CD14-positive monocyte (primary cell): ENCODE measurements around the gene AP2B1. TPM values are rescaled to one million over a fixed set of nuclear protein-coding genes. Genes with fewer than 3 reads are reported as not detected.
A peak's percentile ranks its signal among the peaks of the same experiment; 100 is the strongest.

Source experiments
- DNase-seq, 3 donors: peaks; one replicate each; pipeline ENCODE4 v3.0.0-alpha.2; 2011 to 2022
- H2AFZ ChIP-seq: 2 replicates; pipeline ENCODE4 v1.6.0; 2012; ENCODE audit warnings: mild to moderate bottlenecking, low read depth, low read length, inconsistent platforms; ENCODE audit not compliant: insufficient read depth, poor library complexity, severe bottlenecking
- H3K27ac ChIP-seq, 2 donors: 1 replicate in 1 of 2; 2 replicates in 1 of 2; pipeline ENCODE4 v1.5.1; 2012 to 2013; ENCODE audit warnings: low read length in 2 of 2, control low read depth in 1 of 2, inconsistent platforms in 1 of 2, low read depth in 1 of 2, mild to moderate bottlenecking in 1 of 2
- H3K27me3 ChIP-seq, 2 donors: one replicate each; pipeline versions ENCODE4 v1.6.0 to v1.6.1; 2011 to 2013; ENCODE audit warnings: low read length in 2 of 2; ENCODE audit not compliant: control insufficient read depth in 2 of 2, insufficient read depth in 2 of 2
- H3K36me3 ChIP-seq, 2 donors: replicated peaks in 1 of 2; 1 replicate in 1 of 2; 2 replicates in 1 of 2; pipeline versions ENCODE4 v1.5.1 to v1.6.1; 2012 to 2013; ENCODE audit warnings: low read length in 2 of 2, control low read depth in 1 of 2, inconsistent platforms in 1 of 2, mild to moderate bottlenecking in 1 of 2; ENCODE audit not compliant: insufficient read depth in 2 of 2, control insufficient read depth in 1 of 2
- H3K4me1 ChIP-seq, 2 donors: 1 replicate in 1 of 2; 2 replicates in 1 of 2; pipeline versions ENCODE4 v1.5.1 to v1.6.1; 2012 to 2013; ENCODE audit warnings: low read length in 2 of 2, control low read depth in 1 of 2, inconsistent platforms in 1 of 2, mild to moderate bottlenecking in 1 of 2, moderate library complexity in 1 of 2; ENCODE audit not compliant: insufficient read depth in 2 of 2, control insufficient read depth in 1 of 2
- H3K4me2 ChIP-seq: replicated peaks from 2 replicates; pipeline ENCODE3; 2012; ENCODE audit warnings: low read length, moderate library complexity, mild to moderate bottlenecking; ENCODE audit not compliant: poor library complexity, severe bottlenecking; ENCODE audit errors: extremely low read depth
- H3K4me3 ChIP-seq, 3 experiments: fragments of 200-600 bp in 1 of 3; sonication (generic) in 1 of 3; replicated peaks in 1 of 3; 1 replicate in 2 of 3; 2 replicates in 1 of 3; pipeline ENCODE4 v1.5.1; 2011 to 2013; ENCODE audit warnings: low read length in 3 of 3, mild to moderate bottlenecking in 3 of 3, control low read depth in 2 of 3, low read depth in 2 of 3, inconsistent platforms in 1 of 3, moderate library complexity in 1 of 3
- H3K79me2 ChIP-seq: 2 replicates; pipeline ENCODE4 v1.6.0; 2012; ENCODE audit warnings: mild to moderate bottlenecking, control low read depth, inconsistent platforms, low read length, moderate library complexity; ENCODE audit not compliant: insufficient read depth
- H3K9ac ChIP-seq: 2 replicates; pipeline ENCODE4 v1.6.0; 2017; ENCODE audit warnings: low read length, mild to moderate bottlenecking; ENCODE audit not compliant: insufficient read depth, poor library complexity, severe bottlenecking
- H3K9me3 ChIP-seq, 2 donors: replicated peaks in 1 of 2; 1 replicate in 1 of 2; 2 replicates in 1 of 2; pipeline versions ENCODE4 v1.5.1 to v1.6.1; 2012 to 2013; ENCODE audit warnings: low read length in 2 of 2, control low read depth in 1 of 2; ENCODE audit not compliant: control insufficient read depth in 1 of 2, insufficient read depth in 1 of 2
- H4K20me1 ChIP-seq: 2 replicates; pipeline ENCODE4 v1.6.0; 2012; ENCODE audit warnings: mild to moderate bottlenecking, low read length, control low read depth, moderate library complexity; ENCODE audit not compliant: insufficient read depth
- H3K27ac Mint-ChIP-seq, 7 donors: one replicate each; pipeline ENCODE4 v1.8.0; 2020; ENCODE audit warnings: mild to moderate bottlenecking in 7 of 7, mixed read lengths in 7 of 7, moderate library complexity in 6 of 7, inconsistent platforms in 2 of 7
- H3K27me3 Mint-ChIP-seq, 3 donors: one replicate each; pipeline ENCODE4 v1.8.0; 2021 to 2022; ENCODE audit warnings: low read depth in 3 of 3, mild to moderate bottlenecking in 3 of 3, mixed read lengths in 3 of 3, moderate library complexity in 3 of 3, inconsistent platforms in 1 of 3
- H3K36me3 Mint-ChIP-seq, 2 donors: one replicate each; pipeline ENCODE4 v1.8.0; 2020; ENCODE audit warnings: mixed read lengths in 2 of 2, inconsistent platforms in 1 of 2, mild to moderate bottlenecking in 1 of 2
- H3K4me1 Mint-ChIP-seq: one replicate; pipeline ENCODE4 v1.8.0; 2020; ENCODE audit warnings: mild to moderate bottlenecking, mixed read lengths
- H3K4me3 Mint-ChIP-seq, 2 donors: one replicate each; pipeline ENCODE4 v1.8.0; 2020; ENCODE audit warnings: mild to moderate bottlenecking in 2 of 2, mixed read lengths in 2 of 2, moderate library complexity in 1 of 2
- H3K9me3 Mint-ChIP-seq, 7 donors: one replicate each; pipeline ENCODE4 v1.8.0; 2020 to 2022; ENCODE audit warnings: mixed read lengths in 7 of 7, mild to moderate bottlenecking in 6 of 7, moderate library complexity in 6 of 7, inconsistent platforms in 2 of 7
- CTCF ChIP-seq: fragments of 200-600 bp; IDR thresholded peaks from one replicate; pipeline ENCODE4 v1.8.0; 2022; ENCODE audit warnings: antibody characterized with exemption, mild to moderate bottlenecking
- WGBS: methylation state at CpG from one replicate; pipeline ENCODE4 v1.1.5; 2013; ENCODE audit warnings: missing lambda C conversion rate; ENCODE audit not compliant: insufficient coverage; 5-methylcytosine and 5-hydroxymethylcytosine counted together
- intact Hi-C, 2 donors: fragments of 100-400 bp; cut with micrococcal nuclease; formaldehyde crosslinking; loops; one replicate each; pipeline versions ENCODE4 v1.15.0 to v1.15.1; 2023
- polyA minus RNA-seq: library from RNA; depleted of rRNA, polyadenylated mRNA; stranded (reverse); fragments of >200 nt; gene quantifications from 2 replicates; pipeline ENCODE4 v1.2.3, GENCODE V29; 2012
- polyA plus RNA-seq, 3 donors: library from polyadenylated mRNA; depleted of rRNA in 1 of 3; unstranded in 2 of 3; stranded (reverse) in 1 of 3; fragments of 300-500 nt in 2 of 3; fragments of >200 nt in 1 of 3; fragmentation: Illumina TruSeq in 2 of 3; gene quantifications; 1 replicate in 2 of 3; 2 replicates in 1 of 3; pipeline ENCODE4 v1.2.3, GENCODE V29; 2012 to 2021
- total RNA-seq, 12 experiments: library from RNA in 1 of 12; stranded (reverse) in 1 of 12; fragments of 120-200 nt in 1 of 12; gene quantifications; one replicate each; pipeline ENCODE4 v1.2.4 and lab custom pipeline; 2013 to 2026; ENCODE audit warnings: mixed read lengths in 6 of 12, inconsistent platforms in 1 of 12

The AP2B1 gene
- total RNA-seq (2013), result 29.5 TPM
- polyA plus RNA-seq (10 to 100 TPM; 28.7 to 44.2 (median 29.4) TPM), polyA minus RNA-seq (15.9 and 22.3 TPM in 2 replicates), total RNA-seq (lab: John Stamatoyannopoulos, UW) (54.8 to 119 (median 80.4) reads per million in 11 experiments)

GRCh38 chr17:35587074-35587961, at the start of gene AP2B1:
Gene AP2B1, plus strand, starts transcription at chr17:35587322. Its CDS starts 6,709 bp downstream, at chr17:35594031.
- no peaks in the 10 kb centered on the region for H3K36me3 Mint-ChIP-seq
- H3K9ac ChIP-seq, result peak within 1 kb of the TSS; percentile 92
- H3K27ac Mint-ChIP-seq, result peak within 1 kb of the TSS; percentile 96 to 100 (median 99)
- intact Hi-C loops, result loop anchor here in 1 of 2 donors (2.0 kb wide), 1 partner anchor 47 kb away; no protein-coding TSS in a partner anchor
- H3K4me1 Mint-ChIP-seq, result peaks cover 38% of the 10 kb centered on the region
- no peaks in the 10 kb centered on the region for H4K20me1 ChIP-seq
- H3K27me3 Mint-ChIP-seq, result peaks cover 0 to 12% (median 3%) of the 10 kb centered on the region in 3 donors
- H3K9me3 Mint-ChIP-seq, result no peaks in the 10 kb centered on the region
- DNase-seq, result peak; percentile 97 to 98 (median 97)
- H3K79me2 ChIP-seq, result peaks cover 51% of the 10 kb centered on the region
- H3K4me1 ChIP-seq, result peaks cover 23 to 39% of the 10 kb centered on the region in 2 donors
- under 1% methylated on average over 40 of the region's 50 CpGs for WGBS
- no peaks in the 10 kb centered on the region for H3K36me3 ChIP-seq
- H3K27ac ChIP-seq, result peak within 1 kb of the TSS; percentile 96 to 99
- no peaks in the 10 kb centered on the region for H3K9me3 ChIP-seq
- peak within 1 kb of the TSS; percentile 98 for H3K4me3 Mint-ChIP-seq
- TF ChIP-seq CTCF, result no peak
- no peaks in the 10 kb centered on the region for H3K27me3 ChIP-seq
- peak within 1 kb of the TSS; percentile 83 to 100 (median 97) for H3K4me3 ChIP-seq
- H3K4me2 ChIP-seq, result peak within 1 kb of the TSS; percentile 95
- H2AFZ ChIP-seq, result peak within 1 kb of the TSS; percentile 91

DNA sequence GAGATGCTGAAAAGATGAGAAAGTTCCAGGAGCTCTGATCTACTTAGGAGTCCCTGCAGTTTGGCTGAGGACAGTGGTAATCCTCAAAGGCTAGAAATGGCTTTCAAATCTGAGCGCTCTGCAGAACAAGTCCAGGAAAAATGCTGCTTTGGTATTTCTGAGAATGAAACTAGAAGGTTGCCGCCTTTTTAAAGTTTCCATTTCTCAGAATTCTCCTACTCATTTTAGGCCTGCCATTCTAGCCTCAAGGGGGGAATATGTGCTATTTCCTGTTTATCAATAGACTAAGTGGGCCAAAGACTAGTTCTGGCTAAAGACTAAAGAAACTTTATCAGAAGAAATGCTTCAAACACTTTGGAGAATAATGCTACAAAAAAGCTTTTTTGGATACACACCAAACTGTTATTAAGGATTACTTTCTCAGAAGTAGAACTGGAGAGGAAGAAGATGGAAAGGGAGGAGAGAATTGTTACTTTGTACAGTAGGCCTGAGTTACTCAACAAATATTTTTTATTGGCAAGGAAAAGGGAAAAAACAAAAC, 49.5 kb upstream of the AP2B1 start, which contains the start of gene SLFN12L:
TSS of gene SLFN12L (minus strand) at position 78 of the 541 bp plus-strand sequence. CDS start 15,314 bp downstream, outside the sequence.
- Histone ChIP-seq H3K27ac (no peak within 1 kb of the TSS), H3K9ac (no peak within 1 kb of the TSS), H4K20me1 (no peaks in the 10 kb centered on the region), H3K4me2 (no peak within 1 kb of the TSS), H3K27me3 (no peaks in the 10 kb centered on the region), H3K4me1 (peaks cover 18 to 25% of the 10 kb centered on the region in 2 donors), H3K36me3 (no peaks in the 10 kb centered on the region), H3K79me2 (no peaks in the 10 kb centered on the region), H3K4me3 (no peak within 1 kb of the TSS), H3K9me3 (no peaks in the 10 kb centered on the region), H2AFZ (peak within 1 kb of the TSS; percentile 47)
- Mint-ChIP-seq H3K27ac (peak within 1 kb of the TSS in 4 of 7 donors; percentile 7 to 42 (median 20)), H3K4me3 (peak within 1 kb of the TSS in 1 of 2 donors; percentile 53), H3K27me3 (peaks cover 0 to 1% (median 0%) of the 10 kb centered on the region in 3 donors), H3K4me1 (peaks cover 31% of the 10 kb centered on the region), H3K9me3 (no peaks in the 10 kb centered on the region), H3K36me3 (no peaks in the 10 kb centered on the region)
- TF ChIP-seq CTCF, result no peak
- no CpG with 5 or more reads among the region's 2 CpGs for WGBS
- intact Hi-C loops, result loop anchor here in 1 of 2 donors (5.0 to 10.0 kb wide), 3 partner anchors 163 to 365 kb away; partner anchors contain the start of gene SLFN11
- no peak for DNase-seq
